ENCODE measurements around the gene TMEFF1. TPM values are rescaled to one million over a fixed set of nuclear protein-coding genes. Genes with fewer than 3 reads are reported as not detected.

The TMEFF1 gene
- total RNA-seq, 1 experiment from 2014 or later = 65.5 TPM

DNA sequence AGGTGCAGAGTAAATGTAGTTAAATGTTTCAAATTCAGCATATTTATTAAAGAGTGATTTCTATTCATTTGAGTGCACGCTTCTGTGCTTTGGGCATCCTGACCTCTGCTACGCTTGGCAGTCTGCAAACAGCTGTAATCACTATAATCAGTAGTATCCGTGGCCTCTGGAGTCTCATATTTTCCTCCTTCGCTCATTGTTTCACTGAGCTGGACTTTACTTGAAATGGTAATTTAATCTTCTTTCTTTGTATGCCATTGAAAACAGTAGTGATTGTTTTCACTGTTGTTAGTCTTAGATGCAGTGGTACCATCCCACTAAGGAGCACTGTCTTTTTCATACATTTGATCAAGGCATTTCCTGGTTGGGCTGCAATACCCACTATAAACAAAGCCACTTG, 61.5 kb downstream of the TMEFF1 start:
- Histone ChIP-seq H3T11ph (ENCODE audit: low read length) (no peak overlapping the region), H2BK12ac (ENCODE audit: insufficient read length, low read depth, low read length) (no peak overlapping the region), H3K9me3 (ENCODE audit: control insufficient read depth, low read depth, low read length) (no peaks in the 10 kb centered on the region), H3K79me2 (ENCODE audit: insufficient read depth, low read length) (no peaks in the 10 kb centered on the region), H4K8ac (replicated peaks; ENCODE audit: insufficient read length, low read depth, low read length) (no peak overlapping the region), H2BK20ac (ENCODE audit: low read depth, low read length, poor library complexity, severe bottlenecking) (no peak overlapping the region), H4K20me1 (ENCODE audit: control insufficient read depth, insufficient read depth, insufficient read length) (no peaks in the 10 kb centered on the region), H3K4me2 (ENCODE audit: insufficient read depth, insufficient read length, low read length) (no peak overlapping the region), H2AK5ac (ENCODE audit: insufficient read length, low read length) (no peak overlapping the region), H3K27me3 (ENCODE audit: insufficient read depth, low read length) (no peaks in the 10 kb centered on the region), H3K23me2 (ENCODE audit: insufficient read length, low read depth, low read length, poor library complexity, severe bottlenecking) (peaks cover 2% of the 10 kb centered on the region), H2AFZ (ENCODE audit: low read length) (no peak overlapping the region), H3K27ac (ENCODE audit: insufficient read length, low read depth, low read length) (no peak overlapping the region), H4K91ac (ENCODE audit: insufficient read length, low read depth, low read length) (no peak overlapping the region), H4K5ac (ENCODE audit: insufficient read length, low read depth, low read length) (no peak overlapping the region), H3K79me1 (ENCODE audit: insufficient read depth, low read depth, low read length, poor library complexity, severe bottlenecking) (peaks cover 3% of the 10 kb centered on the region), H2BK5ac (ENCODE audit: insufficient read length, low read length) (no peak overlapping the region), H3K14ac (ENCODE audit: insufficient read depth, low read length) (no peak overlapping the region), H2BK15ac (ENCODE audit: low read depth, low read length) (no peak overlapping the region), H3K18ac (ENCODE audit: insufficient read length, low read depth, low read length) (no peak overlapping the region), H3K9ac (ENCODE audit: extremely low read depth, insufficient read length, low read length) (no peak overlapping the region), H3K4ac (ENCODE audit: low read depth, low read length) (no peak overlapping the region), H3K56ac (ENCODE audit: insufficient read length, low read depth, low read length) (no peak overlapping the region), H3K4me1 (ENCODE audit: insufficient read depth, low read length) (no peaks in the 10 kb centered on the region), H2BK120ac (ENCODE audit: low read depth, low read length, poor library complexity, severe bottlenecking) (no peak overlapping the region), H3K23ac (ENCODE audit: insufficient read length, low read depth, low read length) (no peak overlapping the region)
- H3K27me3 Mint-ChIP-seq (ENCODE audit: low read depth) = no peaks in the 10 kb centered on the region
- DNase-seq = no peak
- no peak overlapping the region for H3K4me3 Mint-ChIP-seq
- peaks cover 8 to 9% of the 10 kb centered on the region in 2 experiments for H3K4me1 Mint-ChIP-seq
- TF ChIP-seq CTCF (conservative IDR thresholded peaks at IDR 0.05) = no peak
- WGBS (ENCODE audit: extremely low coverage, insufficient read length, low lambda C conversion rate) = no CpG with 5 or more reads among the region's 4 CpGs
- H3K27ac Mint-ChIP-seq = 0 out of 7 replicates have a peak overlapping the region, but pooled peaks of 1 of the 3 experiments have one; percentile 51
- H3K36me3 Mint-ChIP-seq (ENCODE audit: insufficient read depth in 1 of 3, low read depth in 3 of 3) = peaks cover 38 to 61% (median 40%) of the 10 kb centered on the region in 3 experiments
- H3K9me3 Mint-ChIP-seq = peaks cover 4 to 6% of the 10 kb centered on the region in 2 experiments; a peak in 4 of 5 replicates
